HG03064 (cell line): ENCODE measurements around the gene CRACR2B.

ENCODE experiments used
- ATAC-seq: cut with Tn5 transposase; IDR thresholded peaks from one replicate; pipeline ENCODE4 v1.9.1; 2021; ENCODE audit warnings: low read depth; ENCODE audit not compliant: unreplicated experiment

The CRACR2B gene

DNA sequence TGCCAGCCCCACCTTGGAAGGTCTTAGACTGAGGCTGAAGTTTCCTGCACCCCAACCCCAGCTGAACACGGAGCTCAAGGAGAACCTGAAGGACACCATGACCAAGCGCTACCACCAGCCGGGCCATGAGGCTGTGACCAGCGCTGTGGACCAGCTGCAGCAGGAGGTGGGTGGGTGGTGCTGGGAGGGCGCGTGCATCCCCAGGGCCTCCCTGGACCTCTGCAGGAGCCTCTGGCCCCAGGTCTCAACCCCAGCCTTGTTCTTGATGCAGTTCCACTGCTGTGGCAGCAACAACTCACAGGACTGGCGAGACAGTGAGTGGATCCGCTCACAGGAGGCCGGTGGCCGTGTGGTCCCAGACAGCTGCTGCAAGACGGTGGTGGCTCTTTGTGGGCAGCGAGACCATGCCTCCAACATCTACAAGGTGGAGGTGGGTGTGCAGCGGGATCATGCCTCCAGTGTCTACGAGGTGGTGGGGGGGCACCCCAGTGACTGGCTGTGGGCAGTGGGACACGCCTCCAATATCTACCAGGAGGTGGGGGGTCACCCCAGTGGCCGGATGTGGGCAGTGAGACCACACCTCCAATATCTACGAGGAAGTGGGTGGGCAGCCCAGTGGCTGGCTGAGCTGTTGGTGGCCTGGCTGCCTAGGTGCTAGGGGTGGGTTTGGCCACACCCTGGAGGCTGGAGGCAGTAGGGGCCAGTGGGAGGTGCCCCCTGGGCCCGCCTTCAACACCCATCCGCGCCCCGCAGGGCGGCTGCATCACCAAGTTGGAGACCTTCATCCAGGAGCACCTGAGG is 9.7 kb downstream of the CRACR2B start:
- no peak for ATAC-seq

DNA sequence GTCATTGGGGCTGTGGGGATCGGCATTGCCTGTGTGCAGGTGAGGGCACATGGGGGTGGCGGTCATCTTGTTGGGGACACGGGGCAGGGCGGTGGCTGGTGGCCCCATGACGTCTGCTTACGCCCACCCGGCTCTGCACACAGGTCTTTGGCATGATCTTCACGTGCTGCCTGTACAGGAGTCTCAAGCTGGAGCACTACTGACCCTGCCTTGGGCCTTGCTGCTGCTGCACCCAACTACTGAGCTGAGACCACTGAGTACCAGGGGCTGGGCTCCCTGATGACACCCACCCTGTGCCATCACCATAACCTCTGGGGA is 10.2 kb downstream of the CRACR2B start:
- no peak for ATAC-seq

DNA sequence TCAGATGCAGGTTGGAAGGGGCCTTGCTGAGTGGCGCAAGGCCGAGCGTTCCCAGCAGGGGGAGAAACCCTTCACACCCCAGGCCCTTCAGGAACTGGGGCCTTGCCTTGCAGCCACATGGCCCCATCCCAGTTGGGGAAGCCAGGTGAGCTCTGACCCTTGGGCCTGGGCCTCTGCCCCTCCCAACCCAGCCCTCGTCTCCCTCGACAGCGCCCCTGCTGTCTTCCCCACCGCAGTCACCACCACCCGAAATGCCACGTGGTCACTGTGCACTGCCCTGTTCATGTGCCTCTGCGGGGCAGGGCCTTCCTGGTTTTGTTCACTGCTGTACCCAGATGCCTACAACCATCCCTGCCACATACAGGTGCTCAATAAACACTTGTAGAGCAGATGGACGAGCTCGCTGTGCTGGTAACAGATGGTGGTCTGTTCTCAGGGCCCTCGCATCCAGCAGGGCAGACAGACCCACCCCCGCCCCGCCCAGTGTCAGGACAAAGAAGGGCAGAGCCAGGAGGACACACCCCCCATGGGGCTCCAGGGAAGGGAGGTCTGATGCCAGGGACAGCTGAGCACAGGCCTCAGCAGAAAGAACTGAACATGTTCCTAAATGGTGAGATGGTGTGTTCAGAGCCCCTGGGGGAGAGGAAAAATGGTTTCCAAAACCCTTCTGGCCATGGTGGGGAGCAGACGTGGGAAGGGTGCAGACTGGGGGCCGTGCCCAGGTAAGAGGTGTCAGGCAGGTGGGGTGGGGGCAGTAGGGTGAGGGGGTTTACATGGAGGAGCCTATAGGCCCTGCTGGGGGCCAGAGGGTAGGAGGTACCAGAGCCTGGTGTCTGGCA is 10.9 kb downstream of the CRACR2B start:
- ATAC-seq = no peak

DNA sequence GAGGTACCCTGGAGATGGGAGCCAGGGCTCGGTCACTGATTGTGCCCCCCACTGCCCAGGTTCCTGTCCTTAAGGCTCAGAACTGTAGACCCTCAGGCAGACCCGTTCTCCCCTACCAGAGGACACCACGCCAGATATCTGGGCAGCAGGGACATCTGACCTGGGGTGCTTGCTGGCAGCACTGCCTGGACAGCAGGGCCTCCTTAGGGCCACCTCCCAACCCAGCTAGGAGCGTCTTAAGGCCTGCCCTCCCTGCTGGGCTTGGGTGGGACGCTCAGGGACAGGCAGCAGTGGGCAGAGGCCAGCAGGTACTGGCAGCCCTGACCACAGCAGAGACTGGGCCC is 11.5 kb downstream of the CRACR2B start:
- ATAC-seq = no peak

DNA sequence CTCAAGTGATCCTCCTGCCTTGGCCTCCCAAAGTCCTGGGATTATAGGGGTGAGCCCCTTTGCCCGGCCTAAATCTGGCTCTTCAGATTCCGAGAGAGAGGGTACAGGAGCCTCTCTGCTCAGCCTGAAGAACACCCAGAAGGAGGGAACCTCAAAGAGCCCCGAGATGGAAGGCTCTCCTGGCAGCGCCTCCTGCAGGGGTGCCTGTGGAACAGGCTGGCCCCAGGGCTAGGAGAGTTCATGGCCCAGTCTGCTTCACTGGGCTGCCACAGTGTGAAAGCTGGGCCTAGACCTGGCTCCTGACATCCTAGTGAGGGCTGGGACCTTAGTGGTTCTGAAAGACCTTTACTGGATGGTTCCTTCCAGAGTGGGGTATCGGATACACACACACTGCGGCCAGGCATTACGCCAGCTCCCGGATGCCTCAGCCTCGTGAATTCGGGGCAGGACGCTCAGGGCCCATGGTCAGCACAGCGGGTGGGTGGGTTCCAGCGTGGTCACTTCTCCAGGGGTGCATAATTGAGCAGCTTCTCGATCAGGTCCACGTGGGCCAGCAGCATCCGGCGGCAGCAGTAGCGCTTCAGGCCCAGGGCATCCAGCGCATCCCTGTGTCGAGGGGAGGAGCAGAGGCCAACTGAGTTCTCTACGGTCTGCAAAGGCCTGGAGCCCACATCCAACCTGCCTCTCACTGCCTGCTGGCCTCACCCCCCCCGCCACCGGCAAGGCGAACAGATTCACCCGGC is 12.3 kb downstream of the CRACR2B start:
- no peak for ATAC-seq

DNA sequence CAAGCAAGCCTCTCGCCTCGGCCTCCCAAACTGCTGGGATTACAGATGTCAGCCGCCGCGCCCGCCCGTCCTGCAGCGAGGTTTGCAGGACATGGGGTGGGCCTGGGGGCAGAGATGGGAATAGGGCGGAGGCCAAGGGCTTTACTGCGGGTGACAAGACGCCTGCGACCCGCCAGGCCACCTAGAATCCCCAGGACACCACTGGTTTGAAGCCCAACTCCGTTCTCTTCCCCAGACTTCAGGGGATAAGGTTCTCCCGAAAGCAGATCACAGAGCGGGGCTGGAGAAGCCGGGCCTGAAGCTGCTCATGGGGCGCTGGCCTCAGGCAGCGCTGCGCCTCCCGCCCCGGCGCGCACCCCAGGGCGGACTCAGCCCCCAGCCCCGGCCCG is 14.3 kb downstream of the CRACR2B start:
- ATAC-seq = no peak

DNA sequence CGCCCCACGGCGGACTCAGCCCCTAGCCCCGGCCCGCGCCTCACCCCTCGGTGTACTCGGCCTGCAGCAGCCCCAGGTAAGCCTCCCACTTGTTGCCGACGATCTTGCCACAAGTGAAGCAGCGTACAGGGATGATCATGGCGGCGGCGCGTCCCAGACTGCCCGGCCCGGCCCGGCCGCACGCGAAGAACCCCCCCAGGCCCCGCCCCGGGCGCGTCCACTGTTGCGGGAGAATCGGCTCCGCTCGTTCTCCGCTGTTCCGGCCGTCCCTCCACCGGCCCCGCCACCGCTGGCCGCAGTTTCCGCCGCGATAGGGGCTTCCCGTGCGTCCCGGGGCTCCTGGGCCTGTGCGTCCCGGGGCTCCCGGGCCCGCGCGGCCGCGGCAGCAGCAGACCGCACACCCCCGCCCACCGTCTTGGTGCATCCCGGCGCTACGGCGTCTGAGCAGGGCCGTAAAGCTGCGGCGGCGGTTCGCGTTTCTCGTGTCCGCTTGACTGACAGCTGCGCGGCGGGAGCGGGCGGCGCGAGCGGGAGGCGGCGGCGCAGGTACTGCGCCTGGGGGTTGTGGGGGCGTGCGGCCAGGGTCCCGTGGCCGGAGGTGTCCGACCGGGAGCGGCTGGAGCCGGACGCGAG is 14.8 kb downstream of the CRACR2B start, which contains the start of the genes POLR2L and TSPAN4:
Gene POLR2L, minus strand, starts transcription at position 160 of the 633 bp plus-strand sequence. Its CDS starts 21 bp downstream, at position 139.
Gene TSPAN4, plus strand, starts transcription at position 483 of the 633 bp plus-strand sequence. CDS start 7,453 bp downstream, outside the sequence.
- peak; percentile 58 for ATAC-seq

DNA sequence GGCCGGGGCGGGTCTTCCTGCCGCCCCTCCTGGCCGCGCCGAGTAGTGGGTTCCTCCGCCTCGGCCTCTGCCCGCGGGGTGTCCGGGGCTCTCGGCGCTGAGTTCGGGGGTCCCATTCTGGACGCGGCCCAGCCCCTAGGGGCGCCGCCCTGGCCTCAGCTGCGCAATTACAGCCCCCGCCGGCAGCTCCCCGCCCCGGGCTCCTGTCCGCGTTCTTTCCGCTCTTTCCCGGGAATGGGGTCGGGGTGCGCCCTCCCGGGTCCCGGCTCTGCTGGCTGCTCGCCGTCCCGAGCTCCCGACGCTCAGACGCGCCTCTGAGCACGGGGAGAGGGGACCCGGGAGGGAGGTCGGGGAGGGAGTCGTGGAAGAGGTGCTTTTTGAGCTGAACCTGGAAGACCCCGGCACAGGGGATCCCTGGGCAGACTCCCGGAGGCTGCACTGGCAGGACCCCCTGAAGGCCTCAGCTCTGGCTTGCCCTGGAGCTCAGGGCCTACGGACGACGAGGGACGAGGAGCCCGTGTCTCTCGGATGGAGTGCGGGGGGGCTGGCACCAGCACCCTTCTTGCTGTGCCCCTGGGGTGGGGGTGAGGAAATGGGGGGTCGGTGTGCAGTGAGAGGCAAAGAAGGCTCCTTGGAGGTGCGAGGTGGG is 15.5 kb downstream of the CRACR2B start:
- peak; percentile 9 for ATAC-seq

DNA sequence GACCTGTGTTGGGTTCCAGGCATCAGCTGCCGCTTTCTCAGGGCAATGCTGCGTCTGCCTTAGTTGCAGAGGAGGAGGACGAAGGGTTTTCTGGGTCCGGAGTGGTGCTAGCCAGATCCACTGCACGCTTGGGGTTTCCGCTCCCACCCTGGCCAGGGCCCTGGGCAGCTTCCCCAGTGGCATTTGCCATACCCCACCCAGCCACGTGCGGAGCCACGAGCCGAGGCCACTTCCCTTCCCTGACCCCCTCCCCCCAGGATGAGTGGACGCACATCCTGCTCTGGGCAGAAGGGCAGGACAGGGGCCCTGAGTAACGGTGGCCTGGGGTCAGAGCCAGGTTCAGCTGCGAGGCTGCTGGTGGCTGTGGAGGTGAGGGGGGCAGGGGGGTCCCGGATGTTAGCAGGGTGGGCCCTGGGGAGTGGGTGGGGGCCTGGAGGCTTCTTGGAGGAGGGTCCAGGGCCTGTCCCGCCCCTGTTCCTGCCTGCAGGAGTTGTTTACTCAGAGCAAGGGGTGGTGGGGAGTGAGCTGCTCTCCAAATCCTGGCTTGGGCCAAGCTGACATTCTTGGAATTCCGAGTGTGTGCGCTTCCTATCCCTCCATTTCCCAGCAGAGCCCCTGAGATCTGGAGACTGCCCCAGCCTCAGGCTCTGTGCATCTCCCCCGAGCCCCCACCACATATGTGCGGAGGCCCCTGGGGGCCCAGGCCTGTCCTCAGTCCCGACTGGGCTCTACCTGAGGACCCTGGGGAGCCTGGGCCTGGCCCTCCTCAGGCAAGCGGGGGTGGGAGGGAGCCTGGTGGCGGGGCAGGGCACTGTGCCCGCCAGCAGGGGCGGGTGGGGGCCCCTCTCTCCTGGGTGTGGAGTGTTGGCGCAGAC is 16.3 kb downstream of the CRACR2B start:
- no peak for ATAC-seq

DNA sequence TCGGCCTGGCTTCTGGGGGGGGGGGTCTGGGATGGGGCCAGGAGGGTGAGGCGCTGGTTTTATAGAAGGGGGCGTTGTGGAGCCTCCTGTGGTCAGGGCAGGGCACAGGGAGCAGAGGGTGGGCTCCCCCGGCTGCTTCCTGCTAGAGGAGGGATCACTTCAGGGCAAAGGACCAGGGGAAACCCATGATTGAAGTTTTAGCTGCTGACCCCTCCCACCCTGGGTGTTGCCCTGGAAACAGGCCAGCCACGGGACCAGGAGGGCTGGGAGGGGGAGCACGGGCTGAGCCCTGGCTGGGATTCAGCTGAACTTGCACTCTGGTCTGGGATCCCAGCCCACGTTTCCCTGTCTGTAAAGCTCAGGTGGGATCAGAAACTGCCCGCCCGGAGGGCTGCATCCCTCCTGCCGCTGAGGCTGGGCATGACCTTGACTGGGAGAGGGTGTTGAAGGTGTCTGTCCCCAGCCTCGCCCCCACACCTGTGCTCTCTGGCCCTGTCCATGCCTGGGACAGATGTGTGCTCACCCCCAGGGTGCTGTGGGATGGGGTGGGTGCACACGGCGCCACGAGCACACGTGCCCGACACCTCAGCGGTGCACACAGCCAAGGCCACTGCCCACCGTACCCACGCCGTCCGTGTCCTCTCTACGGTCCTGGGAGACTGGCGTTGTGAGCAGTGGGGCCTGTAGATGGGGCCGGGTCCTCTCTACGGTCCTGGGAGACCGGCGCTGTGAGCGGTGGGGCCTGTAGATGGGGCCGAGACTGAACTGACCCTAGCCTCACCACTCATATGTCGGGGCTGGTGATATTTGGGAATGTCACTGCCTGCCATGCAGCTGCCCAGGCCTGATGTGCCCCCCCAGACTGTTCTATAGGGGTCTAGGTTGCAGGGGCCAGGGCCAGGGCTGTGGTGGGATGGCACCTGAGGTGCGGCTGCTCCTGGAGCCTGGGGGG is 17.2 kb downstream of the CRACR2B start:
- no peak for ATAC-seq

DNA sequence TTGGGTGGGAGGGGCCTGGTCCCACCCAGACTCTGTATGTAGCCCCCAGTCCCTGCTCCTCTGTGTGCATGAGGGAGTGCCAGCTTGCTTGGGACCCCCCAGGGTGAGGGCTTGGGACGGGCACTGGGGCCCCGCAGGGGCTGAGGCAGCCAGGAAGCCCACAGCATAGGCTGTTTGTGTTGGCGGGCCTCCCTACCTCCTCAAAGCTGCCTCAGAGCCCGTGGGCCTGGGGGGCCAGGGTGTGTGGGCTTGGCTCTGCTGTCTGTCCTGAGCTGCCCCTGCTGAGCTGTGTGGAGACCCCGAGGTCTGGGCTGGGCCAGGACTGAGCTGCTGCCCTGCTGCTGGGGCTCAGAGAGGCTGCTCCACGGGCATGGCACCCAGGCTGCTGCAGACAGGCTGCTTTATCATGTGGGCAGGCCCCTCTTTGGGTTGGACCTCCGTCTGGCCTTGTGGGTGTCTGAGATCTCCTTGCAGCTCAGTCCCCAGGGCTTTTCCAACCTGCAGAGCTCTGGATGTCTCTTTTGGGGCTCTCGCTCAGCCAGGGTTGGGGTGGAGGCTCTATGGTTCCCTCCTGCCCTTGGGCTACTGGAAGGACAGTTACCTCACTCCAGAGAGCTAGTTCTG is 18.3 kb downstream of the CRACR2B start:
- ATAC-seq = no peak

DNA sequence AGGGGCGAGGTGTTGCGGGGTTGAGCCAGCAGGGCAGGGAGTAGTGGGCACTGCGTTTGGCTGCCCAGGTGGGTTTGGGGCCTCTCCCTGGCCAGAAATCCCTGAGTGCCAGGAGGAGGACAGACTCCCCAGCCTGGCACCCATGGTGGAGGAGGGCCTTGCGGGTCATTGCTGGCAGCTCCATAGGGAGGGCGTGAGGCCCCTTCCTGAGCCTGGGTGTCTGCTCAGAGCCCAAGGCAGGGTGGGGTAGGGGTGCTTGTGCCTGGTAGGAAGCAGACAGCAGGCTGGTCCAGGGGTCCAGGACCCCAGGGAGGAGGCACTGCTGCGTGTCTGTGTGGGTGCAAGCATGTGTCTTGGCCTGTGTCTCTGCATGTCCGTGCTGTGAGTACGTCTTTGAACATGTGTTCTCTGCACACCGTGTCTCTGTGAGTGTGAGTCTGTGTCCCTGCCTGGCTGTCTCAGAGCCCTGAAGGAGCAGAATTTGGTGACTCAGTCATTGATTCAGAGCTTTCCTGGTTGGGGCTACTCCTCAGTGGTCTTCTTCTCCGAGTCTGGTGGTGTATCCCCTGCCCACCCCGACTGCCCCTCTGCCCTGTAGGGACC is 18.9 kb downstream of the CRACR2B start:
- no peak for ATAC-seq

DNA sequence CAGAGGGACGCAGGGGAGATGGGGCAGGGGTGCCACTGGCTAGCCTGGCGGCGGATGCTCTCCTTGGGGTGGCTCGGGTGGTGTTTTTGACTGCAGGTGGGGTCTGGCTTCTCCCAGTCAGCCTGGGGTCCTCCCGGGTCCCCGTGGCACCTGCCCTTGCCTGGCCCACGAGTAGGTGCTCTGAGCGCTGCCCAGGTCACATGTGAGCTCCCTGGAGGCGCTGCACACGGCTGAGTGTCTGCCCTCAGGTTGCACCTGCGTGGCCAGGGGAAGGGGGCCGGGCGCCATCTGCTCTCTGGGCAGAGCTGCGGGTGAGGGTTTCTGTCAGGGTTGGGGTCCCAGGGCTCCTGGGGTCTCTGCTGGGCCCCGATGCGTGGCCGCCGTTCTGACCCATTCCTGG is 20.2 kb downstream of the CRACR2B start:
- no peak for ATAC-seq

DNA sequence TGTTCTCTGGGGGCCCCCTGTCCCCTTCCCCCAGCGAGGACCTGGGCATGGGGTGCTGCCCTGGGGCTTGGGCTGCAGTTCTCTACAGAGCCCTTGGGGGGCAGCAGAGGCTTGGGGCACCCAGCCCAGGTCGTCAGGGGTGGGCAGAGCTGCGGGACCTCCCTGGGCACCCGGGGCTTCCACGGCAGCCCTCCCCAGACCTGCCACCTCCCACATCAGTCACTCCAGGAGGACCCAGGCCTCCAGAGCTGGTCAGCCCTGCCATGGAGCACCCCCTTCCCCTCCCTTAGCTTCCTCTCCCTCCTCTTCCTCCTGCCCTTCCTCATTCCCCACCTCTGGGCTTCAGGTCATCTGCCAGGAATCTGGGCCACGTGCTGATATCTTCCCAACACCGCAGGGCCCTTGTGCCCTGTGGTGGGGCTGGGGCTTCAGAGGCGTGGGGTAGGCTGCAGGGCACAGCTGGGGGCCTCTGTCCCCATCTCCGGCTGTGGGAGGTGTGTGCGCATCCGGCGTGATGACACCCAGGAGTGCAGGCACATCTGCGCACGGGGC is 20.7 kb downstream of the CRACR2B start:
- ATAC-seq = no peak

DNA sequence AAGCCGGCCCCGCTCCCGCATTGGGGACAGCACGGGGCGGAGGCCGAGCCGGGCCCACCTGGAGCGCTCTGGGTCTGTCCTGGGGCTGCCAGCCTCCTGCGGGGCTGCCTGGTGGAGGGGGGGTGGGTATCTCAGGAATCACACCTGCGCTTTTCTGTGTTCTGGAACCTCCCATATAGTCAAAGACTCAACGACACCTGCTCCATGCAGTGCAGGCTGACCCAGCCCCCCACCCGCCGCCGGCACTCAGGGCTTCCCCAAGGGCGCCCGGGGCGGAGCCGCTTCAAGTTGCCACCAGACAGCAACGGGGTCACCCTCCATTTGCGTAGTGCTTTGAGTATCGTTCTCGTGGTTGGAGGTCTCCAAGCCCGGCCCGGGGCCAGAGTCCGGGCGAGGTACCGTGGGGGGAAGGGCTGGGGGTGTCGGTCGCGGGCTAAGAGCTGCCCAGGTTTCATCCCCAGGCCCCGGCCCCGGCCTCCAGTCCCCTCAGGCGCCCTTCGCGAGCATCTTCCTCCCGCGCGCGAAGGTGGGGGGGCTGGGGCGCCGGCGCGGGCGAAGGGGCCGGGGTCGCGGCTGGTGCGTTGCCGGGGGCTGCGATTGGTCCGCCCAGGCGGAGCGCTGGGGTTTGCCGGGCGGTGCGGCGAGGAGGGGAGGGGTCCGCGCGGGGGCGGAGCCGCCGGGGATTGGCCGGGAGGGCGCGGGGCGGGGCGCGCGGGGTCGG is 21.5 kb downstream of the CRACR2B start:
- ATAC-seq = no peak
